NCI-H1694 (cell line): ENCODE results near the gene SLC22A25.
A peak's percentile ranks its signal among the peaks of the same experiment; 100 is the strongest.
"Not testable (repeated sequence)": the region's sequence is repeated elsewhere in the genome, so short reads cannot be mapped to it uniquely, and the experiment has no call there.

Experiments
- DNase-seq: peaks from one replicate; lab custom pipeline; 2025; lab: John Stamatoyannopoulos, UW

SLC22A25 gene

GRCh38 chr11:63235471-63236461, 7.6 kb downstream of the SLC22A25 start:
- DNase-seq: not testable (repeated sequence)

- DNase-seq: no peak
Observed at GRCh38 chr11:63229815-63230214, 13.6 kb downstream of the SLC22A25 start.

GRCh38 chr11:63227521-63228107, 15.8 kb downstream of the SLC22A25 start:
- no peak for DNase-seq

GRCh38 chr11:63226488-63227114, 16.8 kb downstream of the SLC22A25 start:
- no peak for DNase-seq

- no peak for DNase-seq
Observed at GRCh38 chr11:63214093-63214492, 29.3 kb downstream of the SLC22A25 start.

- peak; percentile 1 for DNase-seq
Observed at GRCh38 chr11:63212742-63213141, 30.7 kb downstream of the SLC22A25 start.

GRCh38 chr11:63210111-63210510, 33.3 kb downstream of the SLC22A25 start:
- DNase-seq: no peak
